PC-3 (cell line): Measurements from ENCODE around the gene SEC14L2. TPM values are rescaled to one million over a fixed set of nuclear protein-coding genes. Genes with fewer than 3 reads are reported as not detected.
A peak's percentile ranks its signal among the peaks of the same experiment; 100 is the strongest.

Source experiments
- ATAC-seq: fragments of 200-7000 bp; cut with Tn5 transposase; 2 replicates; pipeline ENCODE4 v1.9.1; 2020; ENCODE audit warnings: mild to moderate bottlenecking, moderate library complexity
- BruUV-seq: library from RNA; stranded (reverse); fragments of 400-500 nt; replicated peaks from 2 replicates; lab custom pipeline; 2021; lab: Mats Ljungman, UMichigan
- CTCF ChIA-PET: fragments of 300-600 bp; sonication (Branson Sonifier 250); formaldehyde crosslinking; loops from one replicate; lab custom pipeline; 2022; ENCODE audit warnings: antibody characterized with exemption; lab: Charles Lee
- POLR2A ChIA-PET: fragments of 300-600 bp; sonication (Branson Sonifier 250); formaldehyde crosslinking; loops from one replicate; lab custom pipeline; 2022; ENCODE audit warnings: antibody characterized with exemption; ENCODE audit not compliant: unreplicated experiment; lab: Charles Lee
- DNase-seq: peaks from one replicate; pipeline ENCODE4 v3.0.0-alpha.2; 2015
- H2AFZ ChIP-seq: fragments of 300-600 bp; sonication (generic); 2 replicates; pipeline ENCODE4 v1.6.0; 2016; ENCODE audit warnings: antibody characterized with exemption, low read length
- H3F3A ChIP-seq: fragments of 300-600 bp; sonication (generic); one replicate; pipeline ENCODE4 v1.6.0; 2017; ENCODE audit warnings: antibody characterized with exemption, low read length, control low read depth, mild to moderate bottlenecking; ENCODE audit not compliant: unreplicated experiment
- H3K27ac ChIP-seq: fragments of 300-600 bp; sonication (generic); 2 replicates; pipeline ENCODE4 v1.5.1; 2016; ENCODE audit warnings: mild to moderate bottlenecking, low read length
- H3K27me3 ChIP-seq: fragments of 300-600 bp; sonication (generic); 2 replicates; pipeline ENCODE4 v1.6.1; 2016; ENCODE audit warnings: low read length, mixed read lengths
- H3K36me3 ChIP-seq: fragments of 300-600 bp; sonication (generic); 2 replicates; pipeline ENCODE4 v1.6.1; 2016; ENCODE audit warnings: low read depth, mixed run types, low read length, mixed read lengths
- H3K4me1 ChIP-seq: fragments of 300-600 bp; sonication (generic); 2 replicates; pipeline ENCODE4 v1.5.1; 2016; ENCODE audit warnings: low read length; ENCODE audit not compliant: insufficient read depth
- H3K4me2 ChIP-seq: fragments of 300-600 bp; sonication (generic); 2 replicates; pipeline ENCODE4 v1.6.0; 2016; ENCODE audit warnings: low read length
- H3K4me3 ChIP-seq: fragments of 300-600 bp; sonication (generic); 2 replicates; pipeline ENCODE4 v1.5.1; 2016; ENCODE audit warnings: mild to moderate bottlenecking, low read length, mixed read lengths
- H3K79me2 ChIP-seq: fragments of 300-600 bp; sonication (generic); 2 replicates; pipeline ENCODE4 v1.6.1; 2017; ENCODE audit warnings: low read length, mixed read lengths
- H3K9ac ChIP-seq: fragments of 300-600 bp; sonication (generic); 2 replicates; pipeline ENCODE4 v1.6.0; 2016; ENCODE audit warnings: mild to moderate bottlenecking, low read length
- H3K9me2 ChIP-seq: fragments of 300-600 bp; sonication (generic); replicated peaks from 2 replicates; pipeline ENCODE4 v1.6.1; 2016; ENCODE audit warnings: mixed run types, low read length, mixed read lengths
- H3K9me3 ChIP-seq: fragments of 300-600 bp; sonication (generic); 2 replicates; pipeline ENCODE4 v1.6.1; 2016; ENCODE audit warnings: low read length, mixed read lengths
- H4K20me1 ChIP-seq: fragments of 300-600 bp; sonication (generic); 2 replicates; pipeline ENCODE4 v1.6.1; 2016; ENCODE audit warnings: low read length, mixed read lengths
- EZH2 ChIP-seq: fragments of 300-600 bp; sonication (generic); IDR thresholded peaks from one replicate; pipeline ENCODE4 v1.6.1; 2017; ENCODE audit warnings: antibody characterized with exemption, mild to moderate bottlenecking, low read length; ENCODE audit not compliant: unreplicated experiment
- EZH2phosphoT487 ChIP-seq: fragments of 300-600 bp; sonication (generic); IDR thresholded peaks from 2 replicates; pipeline ENCODE4 v1.6.1; 2018; ENCODE audit warnings: mild to moderate bottlenecking, antibody characterized with exemption, low read length, borderline replicate concordance
- intact Hi-C: fragments of 100-400 bp; cut with micrococcal nuclease; formaldehyde crosslinking; loops from 2 replicates; pipeline ENCODE4 v1.9.0; 2023
- total RNA-seq: library from RNA; depleted of rRNA; stranded (reverse); fragments of >200 nt; gene quantifications from 2 replicates; pipeline ENCODE4 v1.2.3, GENCODE V29; 2014
- TF ChIP-seq, protein P1 (sequence below): fragments of 300-600 bp; sonication (generic); conservative IDR thresholded peaks from 2 replicates; pipeline ENCODE4 v1.5.1; 2017; ENCODE audit warnings: antibody characterized with exemption, low read depth, mild to moderate bottlenecking, low read length

SEC14L2 gene
- total RNA-seq, 1 experiment from 2014 or later = 16.8 TPM

DNA sequence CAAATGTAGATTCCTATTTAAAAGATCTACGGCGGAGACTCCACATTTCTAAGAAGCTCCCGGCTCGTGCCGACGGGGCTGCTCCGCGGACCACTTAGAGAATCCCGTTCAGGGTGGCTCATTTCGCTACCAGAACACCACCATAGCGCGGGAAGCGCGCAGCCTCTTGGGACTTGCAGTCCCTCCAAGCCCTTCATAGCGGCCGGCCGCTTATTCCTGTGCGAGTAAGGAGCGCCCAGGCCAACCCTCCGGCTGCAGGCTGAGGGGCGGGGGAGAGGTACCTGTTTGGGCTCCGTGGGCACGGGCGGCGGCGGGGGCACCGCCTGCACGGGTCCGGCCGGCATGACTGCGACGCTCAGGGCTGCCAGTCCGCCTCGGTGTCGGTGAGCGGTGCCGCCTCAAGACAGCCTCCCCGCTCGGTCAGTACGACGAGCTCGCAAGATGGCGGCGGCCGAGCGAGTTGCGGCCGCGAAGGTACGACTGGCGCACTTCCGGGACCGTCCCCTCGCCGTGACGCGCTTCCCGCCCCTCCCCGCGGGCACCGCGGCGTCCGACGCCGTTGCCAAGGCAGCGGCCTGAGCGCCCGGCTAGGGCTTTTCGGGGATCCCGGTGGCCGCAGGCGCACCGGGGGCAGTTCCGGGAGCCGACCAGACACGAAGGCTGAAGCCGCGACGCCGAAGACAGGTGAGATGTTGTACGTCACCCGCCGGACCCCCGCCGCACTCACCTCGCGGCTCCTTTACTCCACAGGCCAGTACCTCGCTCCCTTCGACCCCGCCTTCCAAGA, 40.2 kb upstream of the SEC14L2 start, which contains the start of the genes CCDC157 and SF3A1:
TSS of gene CCDC157 (plus strand) at position 559 of the 787 bp plus-strand sequence. CDS start 8,994 bp downstream, outside the sequence.
TSS of gene SF3A1 (minus strand) at position 446 of the 787 bp plus-strand sequence. CDS start at position 344, 102 bp downstream.
- peak within 1 kb of the TSS; percentile 69 for H3K27ac ChIP-seq
- CTCF ChIA-PET = interaction anchor here (0.6 kb wide), 1 partner anchor 31 kb away, joined by 4 read pairs; no protein-coding TSS in a partner anchor
- no peaks in the 10 kb centered on the region for H3F3A ChIP-seq
- H3K4me3 ChIP-seq = peak within 1 kb of the TSS; percentile 97
- DNase-seq (peak; percentile 81), ATAC-seq (peak; percentile 86)
- peaks cover 16% of the 10 kb centered on the region; the same call in 1 of the 2 replicates for H3K36me3 ChIP-seq
- H3K9ac ChIP-seq = peak within 1 kb of the TSS; percentile 97
- no peaks in the 10 kb centered on the region for H3K9me3 ChIP-seq
- POLR2A ChIA-PET = interaction anchor here (0.6 kb wide), 1 partner anchor 30 kb away, joined by 6 read pairs; the partner anchor contains the start of gene TBC1D10A
- H3K4me2 ChIP-seq = peak within 1 kb of the TSS; percentile 85
- BruUV-seq = no TSS peak
- intact Hi-C loops = no loop called here
- peak within 1 kb of the TSS; percentile 98 for H2AFZ ChIP-seq
- H4K20me1 ChIP-seq = peaks cover 13% of the 10 kb centered on the region; the same call in 1 of the 2 replicates
- peaks cover 8% of the 10 kb centered on the region for H3K4me1 ChIP-seq
- TF ChIP-seq EZH2phosphoT487 = no peak
- TF ChIP-seq EZH2 = no peak
- TF ChIP-seq, protein P1, sequence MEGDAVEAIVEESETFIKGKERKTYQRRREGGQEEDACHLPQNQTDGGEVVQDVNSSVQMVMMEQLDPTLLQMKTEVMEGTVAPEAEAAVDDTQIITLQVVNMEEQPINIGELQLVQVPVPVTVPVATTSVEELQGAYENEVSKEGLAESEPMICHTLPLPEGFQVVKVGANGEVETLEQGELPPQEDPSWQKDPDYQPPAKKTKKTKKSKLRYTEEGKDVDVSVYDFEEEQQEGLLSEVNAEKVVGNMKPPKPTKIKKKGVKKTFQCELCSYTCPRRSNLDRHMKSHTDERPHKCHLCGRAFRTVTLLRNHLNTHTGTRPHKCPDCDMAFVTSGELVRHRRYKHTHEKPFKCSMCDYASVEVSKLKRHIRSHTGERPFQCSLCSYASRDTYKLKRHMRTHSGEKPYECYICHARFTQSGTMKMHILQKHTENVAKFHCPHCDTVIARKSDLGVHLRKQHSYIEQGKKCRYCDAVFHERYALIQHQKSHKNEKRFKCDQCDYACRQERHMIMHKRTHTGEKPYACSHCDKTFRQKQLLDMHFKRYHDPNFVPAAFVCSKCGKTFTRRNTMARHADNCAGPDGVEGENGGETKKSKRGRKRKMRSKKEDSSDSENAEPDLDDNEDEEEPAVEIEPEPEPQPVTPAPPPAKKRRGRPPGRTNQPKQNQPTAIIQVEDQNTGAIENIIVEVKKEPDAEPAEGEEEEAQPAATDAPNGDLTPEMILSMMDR = no peak
- H3K27me3 ChIP-seq = no peaks in the 10 kb centered on the region
- H3K79me2 ChIP-seq = peaks cover 47% of the 10 kb centered on the region
- no peaks in the 10 kb centered on the region for H3K9me2 ChIP-seq

DNA sequence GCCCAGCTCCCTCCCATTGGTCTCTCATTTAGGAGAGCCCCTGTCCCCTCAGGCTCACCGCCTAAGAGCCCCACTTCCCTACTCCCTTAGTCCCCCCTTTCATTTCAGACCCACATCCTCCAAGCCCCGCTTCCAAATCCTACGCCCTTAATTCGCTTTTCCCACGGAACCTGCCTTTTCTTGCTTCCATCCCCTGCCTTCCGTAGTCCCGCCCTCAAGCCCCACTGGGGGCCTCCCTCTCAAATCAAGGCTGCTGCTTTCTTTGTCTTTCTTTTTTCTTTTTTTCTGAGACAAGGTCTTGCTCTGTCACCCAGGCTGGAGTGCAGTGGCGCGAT, 39.6 kb upstream of the SEC14L2 start:
- Histone ChIP-seq H3K9me3 (no peaks in the 10 kb centered on the region), H3K9ac (peak overlapping the region; percentile 97), H3F3A (no peaks in the 10 kb centered on the region), H3K4me1 (peaks cover 8% of the 10 kb centered on the region), H3K79me2 (peaks cover 41% of the 10 kb centered on the region), H3K4me2 (peak overlapping the region; percentile 85), H3K27me3 (no peaks in the 10 kb centered on the region), H3K27ac (0 out of 2 replicates have a peak overlapping the region, but pooled peaks have one; percentile 69), H3K4me3 (peak overlapping the region; percentile 97), H3K36me3 (peaks cover 12% of the 10 kb centered on the region; the same call in 1 of the 2 replicates), H2AFZ (peak overlapping the region; percentile 98), H3K9me2 (no peaks in the 10 kb centered on the region), H4K20me1 (peaks cover 13% of the 10 kb centered on the region; the same call in 1 of the 2 replicates)
- DNase-seq (no peak), ATAC-seq (peak; percentile 14)
- BruUV-seq = TSS peak; percentile 26
- TF ChIP-seq EZH2 = no peak
- TF ChIP-seq, protein P1 = no peak
- intact Hi-C loops = no loop called here
- ChIA-PET POLR2A (interaction anchor here (0.6 kb wide), 1 partner anchor 30 kb away, joined by 6 read pairs; the partner anchor contains the start of gene TBC1D10A), CTCF (interaction anchor here (0.6 kb wide), 1 partner anchor 30 kb away, joined by 4 read pairs; no protein-coding TSS in a partner anchor)
